Panc1 (cell line): ENCODE measurements around the gene OXCT1. TPM values are rescaled to one million over a fixed set of nuclear protein-coding genes. Genes with fewer than 3 reads are reported as not detected.

Experiments
- ATAC-seq: fragments of 200-7000 bp; cut with Tn5 transposase; 2 replicates; pipeline ENCODE4 v1.9.1; 2020; ENCODE audit warnings: mild to moderate bottlenecking, moderate library complexity
- BruUV-seq: library from RNA; stranded (reverse); fragments of 400-500 nt; replicated peaks from 2 replicates; lab custom pipeline; 2021; lab: Mats Ljungman, UMichigan
- CTCF ChIA-PET: fragments of 300-600 bp; sonication (Branson Sonifier 250); formaldehyde crosslinking; loops from one replicate; lab custom pipeline; 2022; ENCODE audit warnings: antibody characterized with exemption; lab: Charles Lee
- POLR2A ChIA-PET: fragments of 300-600 bp; sonication (Branson Sonifier 250); formaldehyde crosslinking; loops from one replicate; lab custom pipeline; 2022; ENCODE audit warnings: antibody characterized with exemption; lab: Charles Lee
- DNase-seq: peaks from one replicate; pipeline ENCODE4 v3.0.0-alpha.2; 2010; ENCODE audit warnings: low read depth, low spot score
- H3K27ac ChIP-seq: 2 replicates; pipeline ENCODE4 v1.5.1; 2011; ENCODE audit warnings: mild to moderate bottlenecking, low read length, inconsistent platforms
- H3K27me3 ChIP-seq: fragments of 200-500 bp; sonication (Bioruptor generic); 2 replicates; pipeline ENCODE4 v1.6.0; 2014; ENCODE audit warnings: low read length, inconsistent platforms; ENCODE audit not compliant: control insufficient read depth, insufficient read depth
- H3K36me3 ChIP-seq: fragments of 200-500 bp; sonication (Bioruptor generic); 2 replicates; pipeline ENCODE4 v1.5.1; 2014; ENCODE audit warnings: inconsistent platforms, mild to moderate bottlenecking, low read length, moderate library complexity; ENCODE audit not compliant: control insufficient read depth, insufficient read depth
- H3K4me1 ChIP-seq: 2 replicates; pipeline ENCODE4 v1.5.1; 2011; ENCODE audit warnings: inconsistent platforms, mild to moderate bottlenecking, low read length, moderate library complexity; ENCODE audit not compliant: control insufficient read depth, insufficient read depth
- H3K4me3 ChIP-seq, 2 experiments: 2 replicates each; pipeline ENCODE4 v1.5.1; 2011 to 2012; ENCODE audit warnings: low read depth in 2 of 2, low read length in 2 of 2, mild to moderate bottlenecking in 2 of 2, inconsistent platforms in 1 of 2, moderate library complexity in 1 of 2
- H3K9me3 ChIP-seq: fragments of 200-500 bp; sonication (Bioruptor generic); 2 replicates; pipeline ENCODE4 v1.5.1; 2014; ENCODE audit warnings: low read depth, mild to moderate bottlenecking, inconsistent platforms, low read length, moderate library complexity; ENCODE audit not compliant: control insufficient read depth, insufficient read depth
- CTCF ChIP-seq: fragments of 450-650 bp; IDR thresholded peaks from 2 replicates; pipeline ENCODE4 v1.5.1; 2017; ENCODE audit warnings: mild to moderate bottlenecking
- POLR2AphosphoS5 ChIP-seq: IDR thresholded peaks from 2 replicates; pipeline ENCODE4 v1.6.1; 2012; ENCODE audit warnings: mild to moderate bottlenecking, low read depth, low read length, moderate library complexity
- REST ChIP-seq, 2 experiments: IDR thresholded peaks; 2 replicates each; pipeline ENCODE4 v1.6.1; 2011 to 2012; ENCODE audit warnings: low read depth in 2 of 2, control low read depth in 1 of 2, low read length in 1 of 2, mild to moderate bottlenecking in 1 of 2, moderate library complexity in 1 of 2; ENCODE audit not compliant: insufficient read depth in 1 of 2
- SIN3A ChIP-seq: IDR thresholded peaks from 2 replicates; pipeline ENCODE4 v1.6.1; 2012; ENCODE audit warnings: low read depth, mild to moderate bottlenecking, low read length, moderate library complexity, borderline replicate concordance; ENCODE audit not compliant: insufficient read depth
- TCF7L2 ChIP-seq: IDR thresholded peaks from 2 replicates; pipeline ENCODE4 v1.6.1; 2011; ENCODE audit warnings: mild to moderate bottlenecking, low read depth, low read length, inconsistent platforms
- in situ Hi-C: cut with HindIII; loops from 2 replicates; pipeline ENCODE4 v1.10.0; 2016; ENCODE audit warnings: low sequenced_read_pairs, low pct_unique_long_range_greater_than_20kb
- intact Hi-C: fragments of 100-400 bp; cut with micrococcal nuclease; formaldehyde crosslinking; loops from one replicate; pipeline ENCODE4 v1.10.0; 2022; ENCODE audit not compliant: unreplicated experiment
- total RNA-seq: library from RNA; stranded (reverse); gene quantifications from one replicate; pipeline ENCODE4 v1.2.1, GENCODE V29; 2021; ENCODE audit not compliant: unreplicated experiment

OXCT1 gene
- total RNA-seq, 1 experiment from 2014 or later = 10.5 TPM

GRCh38 chr5:41789434-41789833 lies 80.8 kb downstream of the OXCT1 start:
- no TSS peak for BruUV-seq
- no peak for ATAC-seq
- in situ Hi-C loops = no loop called here
- POLR2A ChIA-PET = no interaction called here
- no peak for DNase-seq
- H3K4me3 ChIP-seq = no peak overlapping the region
- TF ChIP-seq POLR2AphosphoS5 (no peak), CTCF (no peak), REST (IDR thresholded peaks at IDR 0.05; ENCODE audit: insufficient read depth in 1 of 2, low read depth in 2 of 2, low read length in 1 of 2) (no peak), SIN3A (no peak), TCF7L2 (no peak)
- no peak overlapping the region for H3K27ac ChIP-seq
- H3K27me3 ChIP-seq = no peaks in the 10 kb centered on the region
- no peaks in the 10 kb centered on the region for H3K9me3 ChIP-seq
- H3K4me1 ChIP-seq = no peaks in the 10 kb centered on the region; the same call in none of the 2 replicates
- CTCF ChIA-PET = no interaction called here
- H3K36me3 ChIP-seq = no peaks in the 10 kb centered on the region
- intact Hi-C loops = no loop called here

- H3K27ac ChIP-seq = no peak overlapping the region
- no peaks in the 10 kb centered on the region; the same call in none of the 2 replicates for H3K4me1 ChIP-seq
Measured at GRCh38 chr5:41788941-41789368, 81.3 kb downstream of the OXCT1 start.

More at GRCh38 chr5:41788941-41789368, 81.3 kb downstream of the OXCT1 start:
- ChIA-PET CTCF (no interaction called here), POLR2A (no interaction called here)
- Histone ChIP-seq H3K27me3 (no peaks in the 10 kb centered on the region), H3K4me3 (no peak overlapping the region), H3K9me3 (no peaks in the 10 kb centered on the region), H3K36me3 (no peaks in the 10 kb centered on the region)
- in situ Hi-C loops (no loop called here), intact Hi-C loops (no loop called here)
- DNase-seq (no peak), ATAC-seq (no peak)
- BruUV-seq = no TSS peak
- TF ChIP-seq TCF7L2 (no peak), POLR2AphosphoS5 (no peak), SIN3A (no peak), CTCF (no peak), REST (IDR thresholded peaks at IDR 0.05; ENCODE audit: insufficient read depth in 1 of 2, low read depth in 2 of 2, low read length in 1 of 2) (no peak)
